HEK293 (cell line): Measurements from ENCODE around the gene ZNF688.

ENCODE experiments used
- ELK4 ChIP-seq: IDR thresholded peaks from 2 replicates; pipeline ENCODE4 v1.6.1; 2011; ENCODE audit warnings: mild to moderate bottlenecking, low read depth, low read length, borderline replicate concordance
- KLF17 ChIP-seq: fragments of 450-650 bp; formaldehyde crosslinking; IDR thresholded peaks from 2 replicates; pipeline ENCODE4 v1.5.1; 2016; ENCODE audit warnings: missing biosample characterization, missing genetic modification characterization
- KLF9 ChIP-seq: fragments of 450-650 bp; formaldehyde crosslinking; IDR thresholded peaks from 2 replicates; pipeline ENCODE4 v1.5.1; 2016; ENCODE audit warnings: missing biosample characterization, missing genetic modification characterization, low read depth
- MZF1 ChIP-seq: fragments of 450-650 bp; formaldehyde crosslinking; IDR thresholded peaks from 2 replicates; pipeline ENCODE4 v1.5.1; 2017; ENCODE audit warnings: missing biosample characterization, missing genetic modification characterization, borderline replicate concordance
- SETDB1 ChIP-seq: IDR thresholded peaks from one replicate; pipeline ENCODE4 v1.6.1; 2017; ENCODE audit warnings: mild to moderate bottlenecking, low read length, moderate library complexity, mixed read lengths; ENCODE audit not compliant: insufficient read length
- SP7 ChIP-seq: fragments of 450-650 bp; formaldehyde crosslinking; IDR thresholded peaks from 2 replicates; pipeline ENCODE4 v1.5.1; 2016; ENCODE audit warnings: missing biosample characterization, missing genetic modification characterization
- YY1 ChIP-seq: fragments of 450-650 bp; formaldehyde crosslinking; IDR thresholded peaks from 2 replicates; pipeline ENCODE4 v1.5.1; 2018; ENCODE audit warnings: missing biosample characterization, missing genetic modification characterization
- YY2 ChIP-seq: fragments of 450-650 bp; formaldehyde crosslinking; IDR thresholded peaks from 2 replicates; pipeline ENCODE4 v1.5.1; 2016; ENCODE audit warnings: missing biosample characterization, missing genetic modification characterization
- ZBTB17 ChIP-seq: fragments of 450-650 bp; formaldehyde crosslinking; IDR thresholded peaks from 2 replicates; pipeline ENCODE4 v1.5.1; 2016; ENCODE audit warnings: missing biosample characterization, missing genetic modification characterization
- ZBTB20 ChIP-seq: fragments of 450-650 bp; formaldehyde crosslinking; IDR thresholded peaks from 2 replicates; pipeline ENCODE4 v1.5.1; 2016; ENCODE audit warnings: missing biosample characterization, missing genetic modification characterization
- ZBTB26 ChIP-seq: fragments of 450-650 bp; formaldehyde crosslinking; optimal IDR thresholded peaks from 2 replicates; pipeline ENCODE3; 2016; ENCODE audit warnings: missing biosample characterization, mild to moderate bottlenecking, missing genetic modification characterization
- ZNF10 ChIP-seq: fragments of 450-650 bp; formaldehyde crosslinking; IDR thresholded peaks from 2 replicates; pipeline ENCODE4 v1.5.1; 2017; ENCODE audit warnings: missing biosample characterization, missing genetic modification characterization
- ZNF2 ChIP-seq: fragments of 450-650 bp; formaldehyde crosslinking; IDR thresholded peaks from 2 replicates; pipeline ENCODE4 v1.5.1; 2016; ENCODE audit warnings: missing biosample characterization, missing genetic modification characterization
- ZNF202 ChIP-seq: fragments of 450-650 bp; formaldehyde crosslinking; IDR thresholded peaks from 2 replicates; pipeline ENCODE4 v1.5.1; 2016; ENCODE audit warnings: missing biosample characterization, missing genetic modification characterization, borderline replicate concordance
- ZNF302 ChIP-seq: fragments of 450-650 bp; formaldehyde crosslinking; IDR thresholded peaks from 2 replicates; pipeline ENCODE4 v1.5.1; 2016; ENCODE audit warnings: missing biosample characterization, missing genetic modification characterization, low read depth
- ZNF341 ChIP-seq: fragments of 450-650 bp; formaldehyde crosslinking; IDR thresholded peaks from 2 replicates; pipeline ENCODE4; 2016; ENCODE audit warnings: low read depth, missing biosample characterization, missing genetic modification characterization
- ZNF354C ChIP-seq: fragments of 450-650 bp; formaldehyde crosslinking; IDR thresholded peaks from 2 replicates; pipeline ENCODE4 v1.5.1; 2016; ENCODE audit warnings: missing biosample characterization, missing genetic modification characterization, low read depth, borderline replicate concordance
- ZNF366 ChIP-seq: fragments of 450-650 bp; formaldehyde crosslinking; conservative IDR thresholded peaks from 2 replicates; pipeline ENCODE4 v1.5.1; 2016; ENCODE audit warnings: missing biosample characterization, missing genetic modification characterization
- ZNF398 ChIP-seq: fragments of 450-650 bp; formaldehyde crosslinking; IDR thresholded peaks from 2 replicates; pipeline ENCODE4 v1.5.1; 2017; ENCODE audit warnings: missing biosample characterization, missing genetic modification characterization
- ZNF518A ChIP-seq: fragments of 450-650 bp; formaldehyde crosslinking; conservative IDR thresholded peaks from 2 replicates; pipeline ENCODE4 v1.5.1; 2016; ENCODE audit warnings: low read depth, missing biosample characterization, missing genetic modification characterization
- ZNF548 ChIP-seq: fragments of 450-650 bp; formaldehyde crosslinking; IDR thresholded peaks from 2 replicates; pipeline ENCODE4 v1.5.1; 2016; ENCODE audit warnings: missing biosample characterization, missing genetic modification characterization
- ZNF580 ChIP-seq: fragments of 450-650 bp; formaldehyde crosslinking; IDR thresholded peaks from 2 replicates; pipeline ENCODE4 v1.5.1; 2016; ENCODE audit warnings: missing biosample characterization, missing genetic modification characterization
- ZNF76 ChIP-seq: fragments of 450-650 bp; formaldehyde crosslinking; IDR thresholded peaks from 2 replicates; pipeline ENCODE4; 2016; ENCODE audit warnings: low read depth, missing biosample characterization, missing genetic modification characterization, borderline replicate concordance
- ZSCAN16 ChIP-seq: fragments of 450-650 bp; formaldehyde crosslinking; IDR thresholded peaks from 2 replicates; pipeline ENCODE4 v1.5.1; 2016; ENCODE audit warnings: missing biosample characterization, missing genetic modification characterization
- ZSCAN18 ChIP-seq: fragments of 450-650 bp; formaldehyde crosslinking; IDR thresholded peaks from 2 replicates; pipeline ENCODE4 v1.5.1; 2016; ENCODE audit warnings: missing biosample characterization, missing genetic modification characterization

Gene ZNF688

GRCh38 chr16:30557957-30558788 is 13.3 kb downstream of the ZNF688 start, which contains the start of gene ZNF764 (continued):
- TF ChIP-seq ELK4 (no peak), YY1 (tag by site-specific recombination) (peak; percentile 98), SETDB1 (no peak), ZNF76 (peak; percentile 87), ZNF302 (tag by site-specific recombination) (no peak), ZSCAN18 (tag by site-specific recombination) (peak; percentile 56; the same call in 1 of the 2 replicates), ZNF548 (tag by site-specific recombination) (no peak), ZNF341 (peak; percentile 80), SP7 (peak; percentile 76; the same call in 1 of the 2 replicates), ZNF580 (peak; percentile 95), ZNF10 (tag by site-specific recombination) (peak; percentile 35; the same call in 1 of the 2 replicates), ZNF354C (no peak), KLF17 (peak; percentile 57), ZSCAN16 (tag by site-specific recombination) (0 out of 2 replicates have a peak, but pooled peaks have one; percentile 11), ZNF518A (tag by site-specific recombination) (peak; percentile 71), MZF1 (tag by site-specific recombination) (peak; percentile 69; the same call in 1 of the 2 replicates), KLF9 (no peak), ZBTB17 (peak; percentile 95), ZNF2 (tag by site-specific recombination) (peak; percentile 75), ZBTB20 (tag by site-specific recombination) (peak; percentile 99), ZNF202 (tag by site-specific recombination) (no peak), ZNF366 (peak; percentile 76), ZNF398 (peak; percentile 89), ZBTB26 (tag by site-specific recombination) (peak; percentile 93), YY2 (peak; percentile 91)
